OCI-LY7 (cell line): ENCODE data around the gene LCE3C. TPM values are rescaled to one million over a fixed set of nuclear protein-coding genes. Genes with fewer than 3 reads are reported as not detected.
"Not testable (repeated sequence)": the region's sequence is repeated elsewhere in the genome, so short reads cannot be mapped to it uniquely, and the experiment has no call there.

Source experiments
- BruUV-seq: library from RNA; stranded (reverse); fragments of 400-500 nt; replicated peaks from 2 replicates; lab custom pipeline; 2021; lab: Mats Ljungman, UMichigan
- CTCF ChIA-PET: fragments of 300-600 bp; sonication (Branson Sonifier 250); formaldehyde crosslinking; loops from one replicate; lab custom pipeline; 2022; ENCODE audit warnings: antibody characterized with exemption; ENCODE audit not compliant: unreplicated experiment; lab: Charles Lee
- POLR2A ChIA-PET: fragments of 300-600 bp; sonication (Branson Sonifier 250); formaldehyde crosslinking; loops from one replicate; lab custom pipeline; 2022; ENCODE audit warnings: antibody characterized with exemption; lab: Charles Lee
- DNase-seq: peaks from one replicate; pipeline ENCODE4 v3.0.0-alpha.2; 2015; ENCODE audit warnings: low spot score
- H2AFZ ChIP-seq: fragments of 200-600 bp; sonication (generic), shearing (Covaris generic); 2 replicates; pipeline ENCODE4 v1.6.1; 2014; ENCODE audit warnings: mild to moderate bottlenecking, antibody characterized with exemption, low read length, moderate library complexity
- H3K27ac ChIP-seq: fragments of 200-600 bp; sonication (generic); 2 replicates; pipeline ENCODE4 v1.5.1; 2014; ENCODE audit warnings: mixed run types, low read depth, mild to moderate bottlenecking, moderate library complexity, low read length, inconsistent platforms; ENCODE audit not compliant: poor library complexity, severe bottlenecking
- H3K36me3 ChIP-seq: fragments of 200-600 bp; sonication (generic); 2 replicates; pipeline ENCODE4 v1.6.1; 2014; ENCODE audit warnings: mild to moderate bottlenecking, antibody characterized with exemption, low read length, moderate library complexity, mixed read lengths; ENCODE audit not compliant: insufficient read depth
- H3K4me1 ChIP-seq: fragments of 200-600 bp; sonication (generic); 2 replicates; pipeline ENCODE4 v1.5.1; 2014; ENCODE audit warnings: mild to moderate bottlenecking, low read length; ENCODE audit not compliant: insufficient read depth, poor library complexity, severe bottlenecking
- H3K4me2 ChIP-seq: fragments of 200-600 bp; sonication (generic); 2 replicates; pipeline ENCODE4 v1.6.1; 2014; ENCODE audit warnings: mild to moderate bottlenecking, low read length
- H3K4me3 ChIP-seq: fragments of 200-600 bp; sonication (generic); 2 replicates; pipeline ENCODE4 v1.5.1; 2014; ENCODE audit warnings: mild to moderate bottlenecking, low read depth, low read length; ENCODE audit not compliant: poor library complexity, severe bottlenecking
- H3K79me2 ChIP-seq: fragments of 200-600 bp; sonication (generic); 2 replicates; pipeline ENCODE4 v1.6.1; 2016; ENCODE audit warnings: low read depth, mild to moderate bottlenecking, low read length, moderate library complexity, mixed read lengths; ENCODE audit not compliant: insufficient read depth
- H3K9me2 ChIP-seq: fragments of 200-600 bp; sonication (generic); 2 replicates; pipeline ENCODE4 v1.6.1; 2016; ENCODE audit warnings: mild to moderate bottlenecking, low read length, mixed read lengths; ENCODE audit not compliant: insufficient read depth
- H3K9me3 ChIP-seq: fragments of 200-600 bp; sonication (generic); 2 replicates; pipeline ENCODE4 v1.6.1; 2014; ENCODE audit warnings: mild to moderate bottlenecking, mixed run types, low read length, mixed read lengths
- H4K20me1 ChIP-seq: fragments of 200-600 bp; sonication (generic); 2 replicates; pipeline ENCODE4 v1.6.1; 2014; ENCODE audit warnings: mild to moderate bottlenecking, antibody characterized with exemption, low read length, moderate library complexity, mixed read lengths; ENCODE audit not compliant: insufficient read depth
- CTCF ChIP-seq: fragments of 200-600 bp; sonication (generic); conservative IDR thresholded peaks from 2 replicates; pipeline ENCODE4 v1.5.1; 2014; ENCODE audit warnings: mild to moderate bottlenecking, antibody characterized with exemption, low read length, moderate library complexity, mixed read lengths
- EZH2phosphoT487 ChIP-seq: fragments of 200-600 bp; sonication (generic); IDR thresholded peaks from 2 replicates; pipeline ENCODE4 v1.6.1; 2018; ENCODE audit warnings: low read depth, borderline replicate concordance, mild to moderate bottlenecking, mixed run types, antibody characterized with exemption, low read length, moderate library complexity, mixed read lengths
- intact Hi-C: fragments of 100-400 bp; cut with micrococcal nuclease; formaldehyde crosslinking; loops from one replicate; pipeline ENCODE4 v1.10.0; 2022; ENCODE audit not compliant: unreplicated experiment
- total RNA-seq, 2 experiments: library from RNA; depleted of rRNA in 1 of 2; stranded (reverse); fragments of >200 nt in 1 of 2; shearing (Covaris generic) in 1 of 2; gene quantifications; 2 replicates each; pipeline ENCODE4 v1.2.3, GENCODE V29; 2014 to 2022

Gene LCE3C
- total RNA-seq, 2 experiments from 2014 or later, result not detected

DNA sequence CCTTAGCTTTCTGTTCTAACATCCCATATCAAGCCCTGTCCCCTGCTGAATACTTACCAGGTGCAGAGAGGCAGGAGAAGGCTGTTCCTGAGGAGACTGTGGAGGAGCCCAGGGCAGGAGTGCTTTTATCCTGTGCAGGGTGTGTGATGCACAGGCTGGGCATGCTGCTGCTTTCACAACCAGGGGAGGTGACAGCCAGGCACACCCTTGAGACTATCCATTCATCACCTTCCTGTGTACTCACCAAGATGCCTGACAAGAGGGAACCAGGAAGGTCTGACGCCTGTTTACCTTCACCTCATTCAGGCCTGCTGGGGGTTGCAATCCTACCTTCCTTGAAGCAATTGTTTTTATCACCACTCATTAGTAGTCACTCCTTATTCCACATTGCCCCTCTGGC, 33.4 kb upstream of the LCE3C start, which contains the start of gene LCE3E:
TSS of gene LCE3E (minus strand) at position 100 of the 400 bp plus-strand sequence. CDS start 572 bp downstream, outside the sequence.
- H3K27ac ChIP-seq, result no peak within 1 kb of the TSS
- H3K4me1 ChIP-seq, result no peaks in the 10 kb centered on the region
- POLR2A ChIA-PET, result interaction anchor here (1.0 kb wide), 1 partner anchor 12 kb away, joined by 5 read pairs; no protein-coding TSS in a partner anchor
- no TSS peak for BruUV-seq
- DNase-seq, result no peak
- CTCF ChIA-PET, result no interaction called here
- H3K9me3 ChIP-seq, result no peaks in the 10 kb centered on the region
- H4K20me1 ChIP-seq, result no peaks in the 10 kb centered on the region
- H3K4me2 ChIP-seq, result no peak within 1 kb of the TSS
- no peak within 1 kb of the TSS for H3K4me3 ChIP-seq
- H2AFZ ChIP-seq, result no peak within 1 kb of the TSS
- intact Hi-C loops, result no loop called here
- no peaks in the 10 kb centered on the region for H3K79me2 ChIP-seq
- H3K36me3 ChIP-seq, result no peaks in the 10 kb centered on the region
- TF ChIP-seq CTCF (no peak), EZH2phosphoT487 (no peak)
- no peaks in the 10 kb centered on the region for H3K9me2 ChIP-seq

- no TSS peak for BruUV-seq
- Histone ChIP-seq H2AFZ (no peak overlapping the region), H3K4me1 (no peaks in the 10 kb centered on the region), H3K79me2 (no peaks in the 10 kb centered on the region), H3K9me3 (no peaks in the 10 kb centered on the region), H3K4me2 (no peak overlapping the region), H4K20me1 (no peaks in the 10 kb centered on the region), H3K4me3 (no peak overlapping the region), H3K9me2 (no peaks in the 10 kb centered on the region), H3K36me3 (no peaks in the 10 kb centered on the region), H3K27ac (no peak overlapping the region)
- CTCF ChIA-PET, result no interaction called here
- TF ChIP-seq EZH2phosphoT487 (no peak), CTCF (no peak)
- POLR2A ChIA-PET, result no interaction called here
- intact Hi-C loops, result no loop called here
- DNase-seq, result no peak
Measured at GRCh38 chr1:152577168-152577567, 22.9 kb upstream of the LCE3C start.

- H3K4me1 ChIP-seq, CTCF ChIA-PET, BruUV-seq: not testable (repeated sequence)
Measured at GRCh38 chr1:152579526-152579925, 20.5 kb upstream of the LCE3C start.

More at GRCh38 chr1:152579526-152579925, 20.5 kb upstream of the LCE3C start:
- H3K4me2 ChIP-seq, H4K20me1 ChIP-seq, H3K79me2 ChIP-seq, H3K4me3 ChIP-seq, H3K36me3 ChIP-seq, H2AFZ ChIP-seq, H3K9me3 ChIP-seq, intact Hi-C loops, H3K27ac ChIP-seq, H3K9me2 ChIP-seq, DNase-seq: not testable (repeated sequence)
- POLR2A ChIA-PET, result interaction anchor here (0.7 kb wide), 1 partner anchor 13 kb away, joined by 5 read pairs; the partner anchor contains the start of gene LCE3E
